A673 (cell line): ENCODE measurements around the gene DHRS12. TPM values are rescaled to one million over a fixed set of nuclear protein-coding genes. Genes with fewer than 3 reads are reported as not detected.

Experiments used
- BruUV-seq: library from RNA; stranded (reverse); fragments of 400-500 nt; replicated peaks from 2 replicates; lab custom pipeline; 2021; lab: Mats Ljungman, UMichigan
- CTCF ChIA-PET: fragments of 300-600 bp; sonication (Branson Sonifier 250); formaldehyde crosslinking; loops from one replicate; lab custom pipeline; 2022; ENCODE audit warnings: antibody characterized with exemption; lab: Charles Lee
- POLR2A ChIA-PET: fragments of 300-600 bp; sonication (Branson Sonifier 250); formaldehyde crosslinking; loops from one replicate; lab custom pipeline; 2022; ENCODE audit warnings: antibody characterized with exemption; ENCODE audit not compliant: low non-redundant PET; lab: Charles Lee
- DNase-seq: peaks from one replicate; pipeline ENCODE4 v3.0.0-alpha.2; 2015; ENCODE audit warnings: low spot score
- H3K27ac ChIP-seq: fragments of 200-600 bp; sonication (generic); 2 replicates; pipeline ENCODE4 v1.5.1; 2016; ENCODE audit warnings: mixed run types, low read depth, mild to moderate bottlenecking, mixed read lengths, antibody characterized with exemption, low read length; ENCODE audit not compliant: poor library complexity, severe bottlenecking
- H3K27me3 ChIP-seq: fragments of 200-600 bp; sonication (generic); replicated peaks from 2 replicates; pipeline ENCODE4 v1.6.1; 2017; ENCODE audit warnings: mixed run types, low read depth, mild to moderate bottlenecking, mixed read lengths, antibody characterized with exemption, low read length; ENCODE audit not compliant: insufficient read depth, poor library complexity
- H3K36me3 ChIP-seq: fragments of 200-600 bp; sonication (generic); 2 replicates; pipeline ENCODE4 v1.6.1; 2016; ENCODE audit warnings: mixed run types, mild to moderate bottlenecking, mixed read lengths, antibody characterized with exemption, low read length; ENCODE audit not compliant: insufficient read depth, poor library complexity, severe bottlenecking
- H3K4me1 ChIP-seq: fragments of 200-600 bp; sonication (generic); 2 replicates; pipeline ENCODE4 v1.6.1; 2017; ENCODE audit warnings: mixed run types, mild to moderate bottlenecking, mixed read lengths, antibody characterized with exemption, low read length; ENCODE audit not compliant: insufficient read depth, poor library complexity, severe bottlenecking
- H3K4me3 ChIP-seq: fragments of 200-600 bp; sonication (generic); 2 replicates; pipeline ENCODE4 v1.5.1; 2016; ENCODE audit warnings: low read depth, mixed run types, mild to moderate bottlenecking, mixed read lengths, low read length; ENCODE audit not compliant: poor library complexity, severe bottlenecking
- H3K9me3 ChIP-seq: fragments of 200-600 bp; sonication (generic); 2 replicates; pipeline ENCODE4 v1.6.1; 2016; ENCODE audit warnings: mixed run types, low read depth, mild to moderate bottlenecking, mixed read lengths, antibody characterized with exemption, low read length; ENCODE audit not compliant: poor library complexity, severe bottlenecking
- EZH2 ChIP-seq: fragments of 200-600 bp; sonication (generic); IDR thresholded peaks from 2 replicates; pipeline ENCODE4 v1.6.1; 2017; ENCODE audit warnings: borderline replicate concordance, low read depth, mild to moderate bottlenecking, mixed read lengths, antibody characterized with exemption, low read length; ENCODE audit not compliant: poor library complexity, severe bottlenecking
- intact Hi-C: fragments of 100-400 bp; cut with micrococcal nuclease; formaldehyde crosslinking; loops from one replicate; pipeline ENCODE4 v1.10.0; 2022; ENCODE audit not compliant: unreplicated experiment
- total RNA-seq: library from RNA; stranded (reverse); gene quantifications from 2 replicates; pipeline ENCODE4 v1.2.3, GENCODE V29; 2021
- TF ChIP-seq, protein P1 (sequence below): fragments of 300-800, 200-600 bp; sonication (generic); conservative IDR thresholded peaks from 2 replicates; pipeline ENCODE4 v1.5.1; 2017; ENCODE audit warnings: low read depth, mild to moderate bottlenecking, antibody characterized with exemption, low read length, moderate library complexity, mixed read lengths

Gene DHRS12
- total RNA-seq, 1 experiment from 2014 or later = 2.8 TPM

- DNase-seq = no peak
- Histone ChIP-seq H3K36me3 (peaks cover 69% of the 10 kb centered on the region), H3K27me3 (no peaks in the 10 kb centered on the region), H3K4me1 (no peaks in the 10 kb centered on the region), H3K4me3 (no peak overlapping the region), H3K27ac (no peak overlapping the region), H3K9me3 (peaks cover 22% of the 10 kb centered on the region)
- CTCF ChIA-PET = no interaction called here
- intact Hi-C loops = no loop called here
- no peak for TF ChIP-seq EZH2
- TF ChIP-seq, protein P1, sequence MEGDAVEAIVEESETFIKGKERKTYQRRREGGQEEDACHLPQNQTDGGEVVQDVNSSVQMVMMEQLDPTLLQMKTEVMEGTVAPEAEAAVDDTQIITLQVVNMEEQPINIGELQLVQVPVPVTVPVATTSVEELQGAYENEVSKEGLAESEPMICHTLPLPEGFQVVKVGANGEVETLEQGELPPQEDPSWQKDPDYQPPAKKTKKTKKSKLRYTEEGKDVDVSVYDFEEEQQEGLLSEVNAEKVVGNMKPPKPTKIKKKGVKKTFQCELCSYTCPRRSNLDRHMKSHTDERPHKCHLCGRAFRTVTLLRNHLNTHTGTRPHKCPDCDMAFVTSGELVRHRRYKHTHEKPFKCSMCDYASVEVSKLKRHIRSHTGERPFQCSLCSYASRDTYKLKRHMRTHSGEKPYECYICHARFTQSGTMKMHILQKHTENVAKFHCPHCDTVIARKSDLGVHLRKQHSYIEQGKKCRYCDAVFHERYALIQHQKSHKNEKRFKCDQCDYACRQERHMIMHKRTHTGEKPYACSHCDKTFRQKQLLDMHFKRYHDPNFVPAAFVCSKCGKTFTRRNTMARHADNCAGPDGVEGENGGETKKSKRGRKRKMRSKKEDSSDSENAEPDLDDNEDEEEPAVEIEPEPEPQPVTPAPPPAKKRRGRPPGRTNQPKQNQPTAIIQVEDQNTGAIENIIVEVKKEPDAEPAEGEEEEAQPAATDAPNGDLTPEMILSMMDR = no peak
- POLR2A ChIA-PET = no interaction called here
- no TSS peak for BruUV-seq
Measured at GRCh38 chr13:51745243-51745642, 58.7 kb downstream of the DHRS12 start.

DNA sequence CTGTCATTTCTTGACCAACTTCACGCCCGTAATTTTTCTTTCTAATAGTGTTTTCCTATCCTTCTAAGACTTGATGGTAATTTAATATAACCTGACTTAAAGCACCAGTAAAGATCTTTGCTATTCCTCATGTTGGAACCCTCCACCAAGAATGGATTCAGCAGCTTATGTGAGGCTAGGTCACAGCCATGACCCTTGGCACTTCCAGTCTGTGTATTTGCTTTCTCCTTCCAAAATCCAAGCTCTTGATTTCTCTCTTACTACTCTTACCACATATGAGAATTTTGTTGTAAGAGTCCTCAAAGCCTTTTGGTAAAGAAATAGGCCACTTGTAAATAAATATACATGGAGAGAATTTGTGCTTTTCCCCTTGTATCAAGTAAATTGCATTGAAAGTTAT, 61.4 kb downstream of the DHRS12 start:
- intact Hi-C loops = no loop called here
- no peak for DNase-seq
- Histone ChIP-seq H3K9me3 (peaks cover 8% of the 10 kb centered on the region), H3K27ac (no peak overlapping the region), H3K4me1 (peaks cover 3% of the 10 kb centered on the region), H3K4me3 (no peak overlapping the region), H3K27me3 (no peaks in the 10 kb centered on the region), H3K36me3 (peaks cover 58% of the 10 kb centered on the region)
- no peak for TF ChIP-seq EZH2
- TF ChIP-seq, protein P1 = no peak
- no TSS peak for BruUV-seq
- POLR2A ChIA-PET = no interaction called here
- CTCF ChIA-PET = no interaction called here

GRCh38 chr13:51742031-51742430, 61.9 kb downstream of the DHRS12 start:
- BruUV-seq = no TSS peak
- ChIA-PET CTCF (interaction anchor here (0.6 kb wide), 1 partner anchor 307 kb away, joined by 4 read pairs; no protein-coding TSS in a partner anchor), POLR2A (no interaction called here)
- Histone ChIP-seq H3K9me3 (peaks cover 2% of the 10 kb centered on the region), H3K4me3 (no peak overlapping the region), H3K4me1 (peaks cover 4% of the 10 kb centered on the region), H3K27ac (no peak overlapping the region), H3K27me3 (no peaks in the 10 kb centered on the region), H3K36me3 (peaks cover 52% of the 10 kb centered on the region)
- DNase-seq = no peak
- intact Hi-C loops = no loop called here
- TF ChIP-seq EZH2 = no peak
- TF ChIP-seq, protein P1 = no peak
